Bronchial smooth muscle cell (primary cell): Measurements from ENCODE around the gene BMX. TPM values are rescaled to one million over a fixed set of nuclear protein-coding genes. Genes with fewer than 3 reads are reported as not detected.

Experiments used
- total RNA-seq: library from RNA; depleted of rRNA; stranded (reverse); fragments of >200 nt; gene quantifications from 2 replicates; pipeline ENCODE4 v1.2.1, GENCODE V29; 2014

The BMX gene
- total RNA-seq, result not detected in 2 replicates

DNA sequence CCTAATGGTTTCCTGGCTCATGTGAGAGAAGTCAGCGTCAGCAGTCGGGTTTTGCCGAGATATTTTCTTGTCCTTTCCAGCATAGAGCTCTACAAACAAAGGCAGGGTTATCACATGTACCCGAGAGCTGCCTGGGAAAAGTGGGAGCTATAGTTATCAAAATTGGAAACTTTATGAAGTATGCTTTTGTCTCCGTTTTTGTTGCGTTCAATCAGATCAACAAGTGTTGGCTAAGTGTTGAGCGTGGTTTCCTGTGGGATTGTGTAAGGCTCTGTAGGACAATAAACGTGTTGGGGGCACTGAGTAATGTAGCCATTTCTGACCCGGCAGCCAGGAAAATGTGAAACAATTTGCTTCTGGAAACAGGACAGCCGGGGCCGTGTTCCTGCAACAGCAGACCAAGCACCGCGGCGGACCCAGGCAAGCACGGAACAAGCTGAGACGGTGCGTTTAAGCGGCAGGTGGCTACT lies at the start of gene BMX:
TSS of gene BMX (plus strand) at position 311 of the 470 bp plus-strand sequence. CDS start 7,547 bp downstream, outside the sequence.

DNA sequence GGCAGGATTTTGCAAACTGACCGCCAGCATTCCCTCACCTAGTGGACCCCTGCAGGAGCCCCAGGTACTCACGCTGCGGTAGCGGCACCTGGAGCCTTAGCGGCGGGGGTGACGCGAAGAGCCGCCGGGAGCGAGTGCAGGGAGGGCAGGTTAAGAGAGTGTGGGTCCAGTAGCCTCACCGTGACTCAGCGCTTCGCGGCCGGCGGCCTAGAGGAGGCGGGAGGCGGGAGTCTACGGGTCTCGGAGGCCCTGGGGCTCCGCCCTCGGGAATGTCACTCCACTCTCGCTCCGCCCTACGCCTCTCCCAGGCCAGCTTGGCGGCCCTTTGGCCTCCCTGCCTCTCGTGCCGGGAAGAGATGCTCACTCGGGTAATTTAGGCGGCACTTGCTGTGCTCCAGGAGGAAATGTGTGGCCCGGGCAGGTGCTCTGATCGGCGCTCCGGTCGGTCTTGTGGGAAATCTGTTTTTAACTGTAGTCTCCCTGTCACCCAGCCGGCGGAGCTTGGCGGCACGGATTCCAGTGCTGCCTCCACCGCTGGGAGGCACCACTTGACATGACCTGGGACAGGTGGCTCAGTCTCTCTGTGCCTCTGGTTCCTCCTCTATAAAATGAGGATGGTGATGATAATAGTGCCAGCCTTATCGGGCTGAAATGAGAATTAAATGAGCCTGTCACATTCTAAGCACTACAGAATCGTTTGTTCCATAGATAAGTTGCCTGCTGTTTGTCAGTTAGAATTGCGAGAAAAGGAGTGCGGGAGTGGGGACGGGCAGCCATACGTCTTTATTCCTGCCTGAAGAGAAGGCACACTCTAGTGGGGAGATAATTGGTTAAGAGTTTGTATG lies 7.3 kb upstream of the BMX start, which contains the start of gene PIR:
TSS of gene PIR (minus strand) at position 216 of the 845 bp plus-strand sequence. CDS start 2,076 bp downstream, outside the sequence.

DNA sequence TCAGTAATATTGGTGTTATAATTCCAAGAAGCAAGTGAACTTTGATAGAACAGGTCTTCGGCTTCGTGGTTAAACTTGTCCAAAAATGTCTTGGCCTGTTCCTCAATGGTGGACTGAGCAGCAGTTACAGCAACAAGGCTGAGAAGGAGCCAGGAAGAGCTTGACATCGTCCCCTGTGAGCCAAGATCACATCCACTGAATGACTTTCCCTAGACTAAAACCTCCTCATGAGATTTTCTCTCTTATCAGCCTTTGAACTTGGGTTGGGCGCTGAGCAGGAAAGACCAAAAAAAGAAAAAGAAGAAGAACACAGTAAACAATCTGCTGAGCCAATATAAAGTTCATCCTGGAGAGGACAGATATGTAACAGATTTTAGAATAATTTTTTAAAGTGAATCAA lies 100.1 kb downstream of the BMX start, which contains the start of gene ACE2:
TSS of gene ACE2 (minus strand) at position 216 of the 400 bp plus-strand sequence. CDS start at position 167, 49 bp downstream.

Other genes starting within 250 kb of the BMX start
- gene ASB9, start 230.7 kb upstream of the BMX start, total RNA-seq, result 0.09 and 1.4 TPM in 2 replicates
- gene ASB11, start 185.2 kb upstream of the BMX start, total RNA-seq, result not detected in 2 replicates
- gene PIGA, start 165.3 kb upstream of the BMX start, total RNA-seq, result 3.2 and 4.7 TPM in 2 replicates
- 0.63 and 3.2 TPM in 2 replicates for gene VEGFD, start 116.4 kb upstream of the BMX start, total RNA-seq
- 9.3 and 18.3 TPM in 2 replicates for gene PIR, start 7.5 kb upstream of the BMX start, total RNA-seq
- gene ACE2, start 100.2 kb downstream of the BMX start, total RNA-seq, result under 0.01 TPM in 1 of 2 replicates, not detected in the other
- 0.26 and 0.32 TPM in 2 replicates for gene CLTRN, start 164.0 kb downstream of the BMX start, total RNA-seq
- gene CA5B, start 237.5 kb downstream of the BMX start, total RNA-seq, result 5.2 and 8.5 TPM in 2 replicates